IMR-90 (cell line): Measurements from ENCODE around the gene AANAT. TPM values are rescaled to one million over a fixed set of nuclear protein-coding genes. Genes with fewer than 3 reads are reported as not detected.

Experiments used
- ATAC-seq: fragments of 200-7000 bp; cut with Tn5 transposase; 2 replicates; pipeline ENCODE4 v1.9.1; 2020; ENCODE audit warnings: low read depth, mild to moderate bottlenecking, moderate library complexity
- BruUV-seq: library from RNA; stranded (reverse); fragments of 400-500 nt; replicated peaks from 2 replicates; lab custom pipeline; 2021; lab: Mats Ljungman, UMichigan
- CTCF ChIA-PET: fragments of 300-600 bp; formaldehyde crosslinking; extraction: SDS; loops from one replicate; lab custom pipeline; 2021; ENCODE audit warnings: antibody characterized with exemption; lab: Yijun Ruan, JAX
- POLR2A ChIA-PET: fragments of 300-600 bp; sonication (Branson Sonifier 250); formaldehyde crosslinking; loops from one replicate; lab custom pipeline; 2022; ENCODE audit warnings: antibody characterized with exemption; ENCODE audit not compliant: unreplicated experiment; lab: Charles Lee
- DNase-seq: peaks from one replicate; pipeline ENCODE4 v3.0.0; 2013
- H2AFZ ChIP-seq: replicated peaks from 2 replicates; pipeline ENCODE3; 2013; ENCODE audit warnings: low read length, mild to moderate bottlenecking; ENCODE audit not compliant: poor library complexity
- H2AK5ac ChIP-seq: 2 replicates; pipeline ENCODE4 v1.6.1; 2013; ENCODE audit warnings: low read depth, low read length, inconsistent platforms
- H2AK9ac ChIP-seq: replicated peaks from 2 replicates; pipeline ENCODE3; 2013; ENCODE audit warnings: mild to moderate bottlenecking, low read depth, low read length, moderate library complexity; ENCODE audit not compliant: poor library complexity
- H2BK120ac ChIP-seq: 2 replicates; pipeline ENCODE4 v1.6.1; 2013; ENCODE audit warnings: low read depth, low read length, inconsistent platforms
- H2BK15ac ChIP-seq: 3 replicates; pipeline ENCODE4 v1.6.1; 2013; ENCODE audit warnings: low read depth, low read length, inconsistent platforms
- H2BK20ac ChIP-seq: 2 replicates; pipeline ENCODE4 v1.6.1; 2013; ENCODE audit warnings: low read depth, mild to moderate bottlenecking, inconsistent platforms, low read length, moderate library complexity
- H2BK5ac ChIP-seq: 2 replicates; pipeline ENCODE4 v1.6.1; 2013; ENCODE audit warnings: mild to moderate bottlenecking, low read depth, low read length, inconsistent platforms; ENCODE audit not compliant: poor library complexity, severe bottlenecking
- H3K14ac ChIP-seq: replicated peaks from 2 replicates; pipeline ENCODE4 v1.6.1; 2013; ENCODE audit warnings: low read depth, low read length, inconsistent platforms
- H3K18ac ChIP-seq: 2 replicates; pipeline ENCODE4 v1.6.1; 2013; ENCODE audit warnings: low read depth, low read length, control low read depth
- H3K23ac ChIP-seq: 2 replicates; pipeline ENCODE4 v1.6.1; 2013; ENCODE audit warnings: low read depth, low read length, inconsistent platforms
- H3K27ac ChIP-seq: 2 replicates; pipeline ENCODE4 v1.5.1; 2013; ENCODE audit warnings: mild to moderate bottlenecking, control low read depth, low read length; ENCODE audit not compliant: insufficient read depth
- H3K27me3 ChIP-seq: 2 replicates; pipeline ENCODE4 v1.6.1; 2013; ENCODE audit warnings: low read length; ENCODE audit not compliant: control insufficient read depth, insufficient read depth
- H3K36me3 ChIP-seq: 2 replicates; pipeline ENCODE4 v1.6.1; 2013; ENCODE audit warnings: low read length, mixed read lengths; ENCODE audit not compliant: control insufficient read depth, insufficient read depth
- H3K4ac ChIP-seq: 2 replicates; pipeline ENCODE4 v1.6.1; 2013; ENCODE audit warnings: low read depth, low read length, inconsistent platforms
- H3K4me1 ChIP-seq: 2 replicates; pipeline ENCODE4 v1.6.1; 2013; ENCODE audit warnings: low read length, mixed read lengths; ENCODE audit not compliant: control insufficient read depth, insufficient read depth
- H3K4me2 ChIP-seq: 2 replicates; pipeline ENCODE4 v1.6.1; 2013; ENCODE audit warnings: low read depth, mild to moderate bottlenecking, control low read depth, low read length, moderate library complexity
- H3K4me3 ChIP-seq: 2 replicates; pipeline ENCODE4 v1.5.1; 2013; ENCODE audit warnings: low read depth, mild to moderate bottlenecking, control low read depth, low read length, moderate library complexity; ENCODE audit not compliant: insufficient read depth
- H3K56ac ChIP-seq: 2 replicates; pipeline ENCODE4 v1.6.1; 2013; ENCODE audit warnings: low read length, inconsistent platforms; ENCODE audit not compliant: insufficient read depth; ENCODE audit errors: extremely low read depth
- H3K79me1 ChIP-seq, 2 experiments: 2 replicates each; pipeline ENCODE4 v1.6.1; 2013; ENCODE audit warnings: low read length in 2 of 2, inconsistent platforms in 1 of 2, low read depth in 1 of 2
- H3K9ac ChIP-seq: 2 replicates; pipeline ENCODE4 v1.6.1; 2013; ENCODE audit warnings: low read depth, low read length, control low read depth
- H3K9me1 ChIP-seq: 2 replicates; pipeline ENCODE4 v1.6.1; 2013; ENCODE audit warnings: low read length, inconsistent platforms; ENCODE audit not compliant: insufficient read depth
- H3K9me3 ChIP-seq: 2 replicates; pipeline ENCODE4 v1.6.1; 2013; ENCODE audit warnings: low read length; ENCODE audit not compliant: control insufficient read depth, insufficient read depth
- H4K20me1 ChIP-seq: 2 replicates; pipeline ENCODE4 v1.6.1; 2013; ENCODE audit warnings: low read length, inconsistent platforms; ENCODE audit not compliant: insufficient read depth
- H4K5ac ChIP-seq: 2 replicates; pipeline ENCODE4 v1.6.1; 2013; ENCODE audit warnings: mild to moderate bottlenecking, low read depth, low read length, control low read depth
- H4K8ac ChIP-seq, 2 experiments: 2 replicates each; pipeline ENCODE4 v1.6.1; 2013; ENCODE audit warnings: low read depth in 2 of 2, low read length in 2 of 2, control low read depth in 1 of 2, inconsistent platforms in 1 of 2
- H4K91ac ChIP-seq: 2 replicates; pipeline ENCODE4 v1.6.1; 2013; ENCODE audit warnings: low read depth, low read length, inconsistent platforms; ENCODE audit not compliant: insufficient read depth
- BHLHE40 ChIP-seq: fragments of 150-350 bp; IDR thresholded peaks from 2 replicates; pipeline ENCODE4 v1.6.1; 2016; ENCODE audit warnings: mild to moderate bottlenecking, low read depth, low read length
- CEBPB ChIP-seq: IDR thresholded peaks from 2 replicates; pipeline ENCODE4 v1.6.1; 2012; ENCODE audit warnings: low read depth, low read length, improper control_type of control experiment
- CHD1 ChIP-seq: IDR thresholded peaks from 2 replicates; pipeline ENCODE4 v1.6.1; 2012; ENCODE audit warnings: low read depth, low read length, improper control_type of control experiment
- ELK1 ChIP-seq: fragments of 150-350 bp; IDR thresholded peaks from 2 replicates; pipeline ENCODE4 v1.6.1; 2016; ENCODE audit warnings: low read depth, mild to moderate bottlenecking, low read length, moderate library complexity, borderline replicate concordance
- FOS ChIP-seq: fragments of 150-350 bp; IDR thresholded peaks from 2 replicates; pipeline ENCODE4 v1.6.1; 2016; ENCODE audit warnings: low read depth, low read length
- MAFK ChIP-seq: IDR thresholded peaks from 2 replicates; pipeline ENCODE4 v1.6.1; 2012; ENCODE audit warnings: low read depth, low read length, improper control_type of control experiment
- MAZ ChIP-seq: IDR thresholded peaks from 2 replicates; pipeline ENCODE4 v1.6.1; 2012; ENCODE audit warnings: low read depth, mild to moderate bottlenecking, low read length, improper control_type of control experiment, moderate library complexity, borderline replicate concordance
- MXI1 ChIP-seq: IDR thresholded peaks from 2 replicates; pipeline ENCODE4 v1.6.1; 2012; ENCODE audit warnings: low read depth, mild to moderate bottlenecking, low read length, moderate library complexity, borderline replicate concordance
- NFE2L2 ChIP-seq: fragments of 150-350 bp; IDR thresholded peaks from 2 replicates; pipeline ENCODE4 v1.6.1; 2016; ENCODE audit warnings: low read depth, mild to moderate bottlenecking, low read length
- POLR2A ChIP-seq: IDR thresholded peaks from 2 replicates; pipeline ENCODE4 v1.6.1; 2012; ENCODE audit warnings: mild to moderate bottlenecking, low read depth, low read length
- RAD21 ChIP-seq: IDR thresholded peaks from 2 replicates; pipeline ENCODE4 v1.6.1; 2012; ENCODE audit warnings: low read length, improper control_type of control experiment
- RCOR1 ChIP-seq: IDR thresholded peaks from 2 replicates; pipeline ENCODE4 v1.6.1; 2012; ENCODE audit warnings: mild to moderate bottlenecking, low read length, improper control_type of control experiment; ENCODE audit not compliant: insufficient replicate concordance
- RFX5 ChIP-seq: IDR thresholded peaks from 2 replicates; pipeline ENCODE4 v1.8.0; 2012; ENCODE audit warnings: low read depth, mild to moderate bottlenecking, low read length, moderate library complexity
- SMC3 ChIP-seq: fragments of 150-350 bp; IDR thresholded peaks from 2 replicates; pipeline ENCODE4 v1.6.1; 2016; ENCODE audit warnings: low read depth, mild to moderate bottlenecking, antibody characterized with exemption, low read length, moderate library complexity
- USF2 ChIP-seq: fragments of 150-350 bp; IDR thresholded peaks from 2 replicates; pipeline ENCODE4 v1.6.1; 2017; ENCODE audit warnings: mild to moderate bottlenecking, antibody characterized with exemption, low read length, low read depth
- WGBS, 2 experiments: methylation state at CpG; one replicate each; pipeline versions ENCODE4 v1.1.5 to v1.1.7; 2013; ENCODE audit warnings: missing lambda C conversion rate in 2 of 2; ENCODE audit not compliant: insufficient read length in 1 of 2; ENCODE audit errors: extremely low coverage in 2 of 2; 5-methylcytosine and 5-hydroxymethylcytosine counted together
- dilution Hi-C: fragments of 300-500 bp; cut with HindIII; formaldehyde crosslinking; loops from one replicate; pipeline ENCODE4 v1.14.3; 2018; ENCODE audit warnings: low sequenced_read_pairs; ENCODE audit not compliant: unreplicated experiment
- in situ Hi-C: fragments of 300-500 bp; cut with MboI; formaldehyde crosslinking; loops from 3 replicates; pipeline ENCODE4 v1.14.3; 2019; ENCODE audit warnings: low sequenced_read_pairs, inconsistent platforms, mixed read lengths
- intact Hi-C: fragments of 100-400 bp; cut with micrococcal nuclease; formaldehyde crosslinking; loops from 2 replicates; pipeline ENCODE4 v1.10.0; 2022
- polyA plus RNA-seq, 3 experiments: library from polyadenylated mRNA; depleted of rRNA; stranded (reverse); fragments of >200 nt; gene quantifications; 2 replicates each; pipeline ENCODE4 v1.2.3, GENCODE V29; 2012; ENCODE audit warnings: low replicate concordance in 1 of 3
- total RNA-seq: library from RNA; depleted of rRNA; stranded (reverse); fragments of >200 nt; gene quantifications from 2 replicates; pipeline ENCODE4 v1.2.3, GENCODE V29; 2012
- TF ChIP-seq, protein P1 (sequence below): conservative IDR thresholded peaks from 2 replicates; pipeline ENCODE4 v1.5.1; 2012; ENCODE audit warnings: mild to moderate bottlenecking, low read depth, low read length, improper control_type of control experiment

AANAT gene
- total and polyA plus RNA-seq, 2 of the 4 experiments (the other 2 are of a cell fraction), result 0.21 TPM; not detected in 1

- Histone ChIP-seq H2BK5ac (no peak overlapping the region), H3K14ac (no peak overlapping the region), H3K27ac (no peak overlapping the region), H3K79me1 (no peaks in the 10 kb centered on the region), H4K20me1 (no peaks in the 10 kb centered on the region), H3K36me3 (no peaks in the 10 kb centered on the region; the same call in 1 of the 2 replicates), H4K8ac (no peak overlapping the region), H3K4me2 (no peak overlapping the region), H4K5ac (no peak overlapping the region), H2BK120ac (no peak overlapping the region), H2BK20ac (no peak overlapping the region), H2AK5ac (no peak overlapping the region), H3K18ac (no peak overlapping the region), H3K4ac (no peak overlapping the region), H2AK9ac (no peak overlapping the region), H3K9me1 (no peaks in the 10 kb centered on the region), H3K56ac (no peak overlapping the region), H3K4me3 (no peak overlapping the region), H2AFZ (no peak overlapping the region), H4K91ac (no peak overlapping the region), H3K27me3 (0 out of 2 replicates have a peak, but pooled peaks cover 5% of the 10 kb centered on the region), H3K23ac (no peak overlapping the region), H3K9ac (no peak overlapping the region), H3K9me3 (no peaks in the 10 kb centered on the region), H2BK15ac (no peak overlapping the region), H3K4me1 (peaks cover 2% of the 10 kb centered on the region; the same call in 1 of the 2 replicates)
- intact Hi-C loops, result no loop called here
- TF ChIP-seq CEBPB, result no peak
- TF ChIP-seq USF2, result no peak
- TF ChIP-seq RAD21, result no peak
- no peak for TF ChIP-seq SMC3
- TF ChIP-seq CHD1, result no peak
- no peak for TF ChIP-seq MXI1
- no peak for TF ChIP-seq ELK1
- no peak for TF ChIP-seq MAZ
- no peak for TF ChIP-seq BHLHE40
- no peak for TF ChIP-seq FOS
- TF ChIP-seq RCOR1, result no peak
- no peak for TF ChIP-seq RFX5
- TF ChIP-seq MAFK, result no peak
- TF ChIP-seq, protein P1, sequence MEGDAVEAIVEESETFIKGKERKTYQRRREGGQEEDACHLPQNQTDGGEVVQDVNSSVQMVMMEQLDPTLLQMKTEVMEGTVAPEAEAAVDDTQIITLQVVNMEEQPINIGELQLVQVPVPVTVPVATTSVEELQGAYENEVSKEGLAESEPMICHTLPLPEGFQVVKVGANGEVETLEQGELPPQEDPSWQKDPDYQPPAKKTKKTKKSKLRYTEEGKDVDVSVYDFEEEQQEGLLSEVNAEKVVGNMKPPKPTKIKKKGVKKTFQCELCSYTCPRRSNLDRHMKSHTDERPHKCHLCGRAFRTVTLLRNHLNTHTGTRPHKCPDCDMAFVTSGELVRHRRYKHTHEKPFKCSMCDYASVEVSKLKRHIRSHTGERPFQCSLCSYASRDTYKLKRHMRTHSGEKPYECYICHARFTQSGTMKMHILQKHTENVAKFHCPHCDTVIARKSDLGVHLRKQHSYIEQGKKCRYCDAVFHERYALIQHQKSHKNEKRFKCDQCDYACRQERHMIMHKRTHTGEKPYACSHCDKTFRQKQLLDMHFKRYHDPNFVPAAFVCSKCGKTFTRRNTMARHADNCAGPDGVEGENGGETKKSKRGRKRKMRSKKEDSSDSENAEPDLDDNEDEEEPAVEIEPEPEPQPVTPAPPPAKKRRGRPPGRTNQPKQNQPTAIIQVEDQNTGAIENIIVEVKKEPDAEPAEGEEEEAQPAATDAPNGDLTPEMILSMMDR, result no peak
- no peak for TF ChIP-seq POLR2A
- TF ChIP-seq NFE2L2, result no peak
- DNase-seq, result no peak
- ChIA-PET CTCF (no interaction called here), POLR2A (no interaction called here)
- WGBS, 2 experiments, result 93% methylated on average over 10 of the region's 14 CpGs; no CpG with 5 or more reads in 1 of the 2 experiments
- in situ Hi-C loops, result loop anchor here (5.0 kb wide), 1 partner anchor 39 kb away; no protein-coding TSS in a partner anchor
- dilution Hi-C loops, result no loop called here
- no TSS peak for BruUV-seq
- no peak for ATAC-seq
Measured at GRCh38 chr17:76468634-76469010, 1.2 kb downstream of the AANAT start.
